GM23338 (cell line): ENCODE results near the gene AHDC1. TPM values are rescaled to one million over a fixed set of nuclear protein-coding genes. Genes with fewer than 3 reads are reported as not detected.

ENCODE experiments used
- ATAC-seq: fragments of 200-7000 bp; cut with Tn5 transposase; 3 replicates; pipeline ENCODE4 v1.9.1; 2020
- DNase-seq: peaks from one replicate; pipeline ENCODE4 v3.0.0-alpha.2; 2015; ENCODE audit warnings: low spot score
- H2AFZ ChIP-seq: fragments of 200-600 bp; sonication (generic); 2 replicates; pipeline ENCODE4 v1.8.0; 2016; ENCODE audit warnings: antibody characterized with exemption, mild to moderate bottlenecking, moderate library complexity
- H3F3A ChIP-seq: fragments of 200-600 bp; sonication (generic); replicated peaks from 2 replicates; pipeline ENCODE4 v1.8.0; 2017; ENCODE audit warnings: antibody characterized with exemption, mixed run types, low read depth
- H3K27ac ChIP-seq: fragments of 200-600 bp; sonication (generic); 2 replicates; pipeline ENCODE4 v1.6.1; 2016; ENCODE audit warnings: low read depth
- H3K27me3 ChIP-seq: fragments of 200-600 bp; sonication (generic); 2 replicates; pipeline ENCODE4 v1.8.0; 2016; ENCODE audit warnings: mild to moderate bottlenecking, mixed run types, moderate library complexity; ENCODE audit not compliant: insufficient read depth
- H3K36me3 ChIP-seq: fragments of 200-600 bp; sonication (generic); 2 replicates; pipeline ENCODE4 v1.8.0; 2016; ENCODE audit warnings: mild to moderate bottlenecking; ENCODE audit not compliant: insufficient read depth
- H3K4me1 ChIP-seq: fragments of 200-600 bp; sonication (generic); 2 replicates; pipeline ENCODE4 v1.8.0; 2016; ENCODE audit warnings: mild to moderate bottlenecking, moderate library complexity; ENCODE audit not compliant: insufficient read depth
- H3K4me2 ChIP-seq: fragments of 200-600 bp; sonication (generic); 2 replicates; pipeline ENCODE4 v1.7.1; 2017; ENCODE audit warnings: mixed run types
- H3K4me3 ChIP-seq: fragments of 200-600 bp; sonication (generic); 2 replicates; pipeline ENCODE4 v1.6.1; 2016; ENCODE audit warnings: mixed run types
- H3K79me2 ChIP-seq: fragments of 200-600 bp; sonication (generic); replicated peaks from 2 replicates; pipeline ENCODE4 v1.8.0; 2017; ENCODE audit warnings: mild to moderate bottlenecking; ENCODE audit not compliant: insufficient read depth
- H3K9me2 ChIP-seq: fragments of 200-600 bp; sonication (generic); 2 replicates; pipeline ENCODE4 v1.8.0; 2017; ENCODE audit not compliant: insufficient read depth
- H4K20me1 ChIP-seq: fragments of 200-600 bp; sonication (generic); replicated peaks from 2 replicates; pipeline ENCODE4 v1.8.0; 2017; ENCODE audit warnings: mild to moderate bottlenecking; ENCODE audit not compliant: insufficient read depth
- H3K27ac Mint-ChIP-seq: 2 replicates; pipeline ENCODE4 v1.8.0; 2020; ENCODE audit warnings: inconsistent platforms, mild to moderate bottlenecking, moderate library complexity, mixed read lengths
- H3K27me3 Mint-ChIP-seq: 3 replicates; pipeline ENCODE4 v1.8.0; 2022; ENCODE audit warnings: low read depth, mild to moderate bottlenecking, moderate library complexity, mixed read lengths, inconsistent platforms; ENCODE audit not compliant: insufficient read depth, poor library complexity
- H3K36me3 Mint-ChIP-seq: 3 replicates; pipeline ENCODE4 v1.8.0; 2021; ENCODE audit warnings: low read depth, mild to moderate bottlenecking, inconsistent platforms, moderate library complexity, mixed read lengths
- H3K4me1 Mint-ChIP-seq: 3 replicates; pipeline ENCODE4 v1.8.0; 2020; ENCODE audit warnings: mild to moderate bottlenecking, inconsistent platforms, mixed read lengths
- H3K4me3 Mint-ChIP-seq: 3 replicates; pipeline ENCODE4 v1.8.0; 2021; ENCODE audit warnings: moderate library complexity, mild to moderate bottlenecking, inconsistent platforms, mixed read lengths
- H3K9me3 Mint-ChIP-seq: 3 replicates; pipeline ENCODE4 v1.8.0; 2020; ENCODE audit warnings: moderate library complexity, mild to moderate bottlenecking, inconsistent platforms, mixed read lengths
- CREB1 ChIP-seq: fragments of 250-450 bp; sonication (Bioruptor Pico); IDR thresholded peaks from 2 replicates; pipeline ENCODE4 v1.5.0; 2020; ENCODE audit warnings: low read depth, mild to moderate bottlenecking, moderate library complexity
- CTCF ChIP-seq, 2 experiments: fragments of 200-600 bp in 1 of 2; sonication (generic) in 1 of 2; conservative IDR thresholded peaks; 2 replicates each; pipeline versions ENCODE4 v1.5.1 to v1.6.1; 2016 to 2017; ENCODE audit warnings: antibody characterized with exemption in 2 of 2, low read depth in 2 of 2, mild to moderate bottlenecking in 2 of 2, moderate library complexity in 1 of 2
- ETS1 ChIP-seq: IDR thresholded peaks from 2 replicates; pipeline ENCODE4 v1.6.1; 2016; ENCODE audit warnings: antibody characterized with exemption
- EZH2 ChIP-seq: fragments of 200-600 bp; sonication (generic); IDR thresholded peaks from one replicate; pipeline ENCODE4 v1.8.0; 2017; ENCODE audit warnings: antibody characterized with exemption, mild to moderate bottlenecking, low read depth; ENCODE audit not compliant: unreplicated experiment
- EZH2phosphoT487 ChIP-seq: fragments of 200-600 bp; sonication (generic); IDR thresholded peaks from one replicate; pipeline ENCODE4 v1.8.1; 2018; ENCODE audit warnings: antibody characterized with exemption; ENCODE audit not compliant: unreplicated experiment
- JUNB ChIP-seq: IDR thresholded peaks from one replicate; pipeline ENCODE4 v1.6.1; 2016; ENCODE audit warnings: antibody characterized with exemption; ENCODE audit not compliant: unreplicated experiment
- NANOG ChIP-seq: IDR thresholded peaks from 2 replicates; pipeline ENCODE4 v1.6.1; 2016; ENCODE audit warnings: antibody characterized with exemption, borderline replicate concordance
- POLR2AphosphoS5 ChIP-seq: IDR thresholded peaks from 2 replicates; pipeline ENCODE4 v1.6.1; 2016; ENCODE audit warnings: antibody characterized with exemption, low read depth
- REST ChIP-seq: IDR thresholded peaks from one replicate; pipeline ENCODE4 v1.6.1; 2018; ENCODE audit warnings: antibody characterized with exemption; ENCODE audit not compliant: unreplicated experiment
- STAT1 ChIP-seq: IDR thresholded peaks from one replicate; pipeline ENCODE4 v1.6.1; 2016; ENCODE audit warnings: antibody characterized with exemption; ENCODE audit not compliant: unreplicated experiment
- ZNF114 ChIP-seq: fragments of 250-450 bp; sonication (Bioruptor Pico); IDR thresholded peaks from 2 replicates; pipeline ENCODE4 v1.5.0; 2020; ENCODE audit warnings: mild to moderate bottlenecking, moderate library complexity
- ZNF331 ChIP-seq: fragments of 250-450 bp; sonication (Bioruptor Pico); IDR thresholded peaks from 2 replicates; pipeline ENCODE4 v1.5.0; 2020; ENCODE audit warnings: low read depth, mild to moderate bottlenecking, moderate library complexity
- ZNF462 ChIP-seq: fragments of 250-450 bp; sonication (Bioruptor Pico); IDR thresholded peaks from 2 replicates; pipeline ENCODE4 v1.5.0; 2020; ENCODE audit warnings: mild to moderate bottlenecking, moderate library complexity
- polyA plus RNA-seq: library from polyadenylated mRNA; unstranded; fragments of >200 nt; fragmentation: Nextera tagmentation; extraction: Ambion mirVana; gene quantifications from 2 replicates; pipeline ENCODE4 v1.2.1, GENCODE V29; 2016
- total RNA-seq: library from RNA; depleted of rRNA; stranded (reverse); fragments of >200 nt; shearing (Covaris generic); gene quantifications from 2 replicates; pipeline ENCODE4 v1.2.3, GENCODE V29; 2014

The AHDC1 gene
- total and polyA plus RNA-seq, 2 experiments from 2014 or later, result 8.3 to 22.2 TPM

GRCh38 chr1:27633640-27634176 is 29.8 kb upstream of the AHDC1 start:
- Mint-ChIP-seq H3K9me3 (no peaks in the 10 kb centered on the region), H3K4me3 (peak overlapping the region; percentile 69), H3K36me3 (no peaks in the 10 kb centered on the region), H3K27me3 (peaks cover 37% of the 10 kb centered on the region), H3K4me1 (peaks cover 29% of the 10 kb centered on the region), H3K27ac (no peak overlapping the region)
- peaks cover 43% of the 10 kb centered on the region for H3K27me3 ChIP-seq
- H3K36me3 ChIP-seq, result no peaks in the 10 kb centered on the region
- no peak for TF ChIP-seq ETS1
- no peak for TF ChIP-seq ZNF462 (CRISPR knock-in tag)
- no peak for TF ChIP-seq CREB1 (CRISPR knock-in tag)
- TF ChIP-seq NANOG, result no peak
- no peak for TF ChIP-seq EZH2
- TF ChIP-seq STAT1, result no peak
- no peak for TF ChIP-seq ZNF331 (CRISPR knock-in tag)
- no peak for TF ChIP-seq ZNF114
- no peak for TF ChIP-seq EZH2phosphoT487
- no peak for TF ChIP-seq POLR2AphosphoS5
- TF ChIP-seq JUNB, result no peak
- no peak for TF ChIP-seq CTCF (conservative IDR thresholded peaks at IDR 0.05; ENCODE audit: low read depth in 2 of 2)
- TF ChIP-seq REST, result no peak
- ATAC-seq, result no peak
- H3K9me2 ChIP-seq, result no peaks in the 10 kb centered on the region
- H3K79me2 ChIP-seq, result no peaks in the 10 kb centered on the region
- DNase-seq, result no peak
- no peaks in the 10 kb centered on the region for H4K20me1 ChIP-seq
- H3F3A ChIP-seq, result peaks cover 5% of the 10 kb centered on the region
- peak overlapping the region; percentile 84 for H3K4me2 ChIP-seq
- H3K4me1 ChIP-seq, result peaks cover 15% of the 10 kb centered on the region
- H2AFZ ChIP-seq, result peak overlapping the region; percentile 100
- no peak overlapping the region for H3K27ac ChIP-seq
- H3K4me3 ChIP-seq, result peak overlapping the region; percentile 70
